Hindlimb muscle (tissue), 1 donor: Measurements from ENCODE around the gene NDFIP2. TPM values are rescaled to one million over a fixed set of nuclear protein-coding genes. Genes with fewer than 3 reads are reported as not detected.

ENCODE experiments used
- DNase-seq: peaks from one replicate; pipeline ENCODE4 v3.0.0-alpha.2; 2013
- polyA plus RNA-seq: library from polyadenylated mRNA; unstranded; fragments of 120-200 nt; gene quantifications from one replicate; pipeline ENCODE4 v1.2.1, GENCODE V29; 2013; ENCODE audit not compliant: insufficient read length

NDFIP2 gene
- polyA plus RNA-seq, 1 donor = 27.3 TPM

GRCh38 chr13:79604752-79605151 is 123.8 kb downstream of the NDFIP2 start:
- DNase-seq = no peak

Other genes with a start within 250 kb of the NDFIP2 start
- 49.1 TPM for gene RBM26, start 74.9 kb upstream of the NDFIP2 start, polyA plus RNA-seq